ENCODE data around the gene TNS3.

DNA sequence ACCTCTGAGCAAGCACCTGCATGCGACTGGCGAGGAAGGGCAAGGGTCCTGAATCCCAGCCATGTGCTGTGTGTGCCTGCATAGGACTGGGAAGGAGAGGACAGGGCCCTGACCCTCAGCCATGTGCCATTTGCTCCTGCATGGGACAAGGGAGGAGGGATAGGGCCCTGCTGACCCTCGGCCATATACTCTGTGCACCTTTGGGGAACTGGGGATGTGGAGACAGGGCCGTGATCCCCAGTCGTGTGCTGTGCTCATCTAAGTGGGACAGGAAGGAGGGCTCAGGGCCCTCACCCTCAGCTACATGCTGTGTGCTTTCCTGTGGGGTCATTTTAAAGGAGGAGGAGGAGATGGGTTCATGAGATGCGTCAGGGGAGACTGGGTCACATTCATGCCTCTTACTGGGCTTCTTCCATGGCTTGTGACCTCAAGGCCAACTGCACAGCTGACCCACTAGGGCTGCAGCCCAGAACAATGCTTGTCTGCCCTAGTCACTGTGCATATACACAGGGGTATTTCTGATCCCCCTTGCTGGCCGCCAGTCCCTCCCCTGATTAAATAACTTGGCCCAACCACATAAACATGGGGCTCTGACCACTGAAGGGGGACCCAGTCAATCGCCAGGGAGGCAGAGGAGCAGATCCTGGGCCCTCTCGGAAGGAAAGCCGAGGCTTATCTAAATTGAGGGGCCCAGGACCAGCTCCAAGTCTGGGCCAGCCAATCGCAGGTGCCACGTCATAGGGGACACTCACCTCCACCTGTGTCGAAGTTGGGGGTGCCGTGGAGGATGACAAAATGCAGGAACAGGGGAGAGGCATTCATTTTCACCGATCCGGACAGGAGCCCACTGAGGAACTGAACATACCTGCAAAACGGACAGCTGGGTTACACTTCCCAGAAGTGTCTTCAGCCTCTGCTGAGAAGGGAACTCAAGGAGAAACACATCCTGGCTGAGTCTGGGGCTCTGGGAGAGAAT, 167.3 kb downstream of the TNS3 start:
- TF ChIP-seq, protein P1, sequence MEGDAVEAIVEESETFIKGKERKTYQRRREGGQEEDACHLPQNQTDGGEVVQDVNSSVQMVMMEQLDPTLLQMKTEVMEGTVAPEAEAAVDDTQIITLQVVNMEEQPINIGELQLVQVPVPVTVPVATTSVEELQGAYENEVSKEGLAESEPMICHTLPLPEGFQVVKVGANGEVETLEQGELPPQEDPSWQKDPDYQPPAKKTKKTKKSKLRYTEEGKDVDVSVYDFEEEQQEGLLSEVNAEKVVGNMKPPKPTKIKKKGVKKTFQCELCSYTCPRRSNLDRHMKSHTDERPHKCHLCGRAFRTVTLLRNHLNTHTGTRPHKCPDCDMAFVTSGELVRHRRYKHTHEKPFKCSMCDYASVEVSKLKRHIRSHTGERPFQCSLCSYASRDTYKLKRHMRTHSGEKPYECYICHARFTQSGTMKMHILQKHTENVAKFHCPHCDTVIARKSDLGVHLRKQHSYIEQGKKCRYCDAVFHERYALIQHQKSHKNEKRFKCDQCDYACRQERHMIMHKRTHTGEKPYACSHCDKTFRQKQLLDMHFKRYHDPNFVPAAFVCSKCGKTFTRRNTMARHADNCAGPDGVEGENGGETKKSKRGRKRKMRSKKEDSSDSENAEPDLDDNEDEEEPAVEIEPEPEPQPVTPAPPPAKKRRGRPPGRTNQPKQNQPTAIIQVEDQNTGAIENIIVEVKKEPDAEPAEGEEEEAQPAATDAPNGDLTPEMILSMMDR (IDR thresholded peaks at IDR 0.05; ENCODE audit: insufficient read depth, low read depth, low read length), result no peak
- TF ChIP-seq EZH2 (IDR thresholded peaks at IDR 0.05; ENCODE audit: insufficient read depth, low read length), result no peak
